ENCODE measurements around the gene SLC25A43. TPM values are rescaled to one million over a fixed set of nuclear protein-coding genes. Genes with fewer than 3 reads are reported as not detected.

SLC25A43 gene
- total RNA-seq, 1 experiment from 2014 or later: 13.4 TPM

DNA sequence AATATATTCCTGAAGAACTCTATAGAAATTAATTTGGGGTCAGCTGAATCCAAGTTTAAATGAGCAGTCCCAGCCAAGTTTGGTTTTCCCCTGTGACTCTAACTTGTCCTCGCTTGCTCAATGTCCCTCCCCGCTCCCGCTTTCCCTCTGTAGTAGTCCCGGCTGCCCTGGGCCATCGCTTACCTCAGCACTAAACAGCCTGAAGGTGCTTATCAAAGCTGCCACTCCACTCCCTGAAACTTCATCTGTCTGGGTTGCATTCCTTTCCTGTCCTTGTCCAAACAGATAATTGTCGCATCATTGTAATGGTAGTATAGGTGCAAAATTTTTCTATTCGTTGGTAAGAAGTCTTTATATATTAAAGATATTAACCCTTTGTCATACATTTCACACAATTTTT is 12.8 kb downstream of the SLC25A43 start:
- Histone ChIP-seq H3K27me3 (replicated peaks; ENCODE audit: control insufficient read depth, insufficient read depth, low read length) (no peaks in the 10 kb centered on the region), H3K36me3 (ENCODE audit: control insufficient read depth, insufficient read depth, low read length) (no peaks in the 10 kb centered on the region), H3K4me3 (ENCODE audit: low read depth, low read length) (no peak overlapping the region), H3K4me1 (peaks cover 21% of the 10 kb centered on the region), H3K9me3 (no peaks in the 10 kb centered on the region)
- DNase-seq: peak; percentile 59 to 61
- TF ChIP-seq, protein P1, sequence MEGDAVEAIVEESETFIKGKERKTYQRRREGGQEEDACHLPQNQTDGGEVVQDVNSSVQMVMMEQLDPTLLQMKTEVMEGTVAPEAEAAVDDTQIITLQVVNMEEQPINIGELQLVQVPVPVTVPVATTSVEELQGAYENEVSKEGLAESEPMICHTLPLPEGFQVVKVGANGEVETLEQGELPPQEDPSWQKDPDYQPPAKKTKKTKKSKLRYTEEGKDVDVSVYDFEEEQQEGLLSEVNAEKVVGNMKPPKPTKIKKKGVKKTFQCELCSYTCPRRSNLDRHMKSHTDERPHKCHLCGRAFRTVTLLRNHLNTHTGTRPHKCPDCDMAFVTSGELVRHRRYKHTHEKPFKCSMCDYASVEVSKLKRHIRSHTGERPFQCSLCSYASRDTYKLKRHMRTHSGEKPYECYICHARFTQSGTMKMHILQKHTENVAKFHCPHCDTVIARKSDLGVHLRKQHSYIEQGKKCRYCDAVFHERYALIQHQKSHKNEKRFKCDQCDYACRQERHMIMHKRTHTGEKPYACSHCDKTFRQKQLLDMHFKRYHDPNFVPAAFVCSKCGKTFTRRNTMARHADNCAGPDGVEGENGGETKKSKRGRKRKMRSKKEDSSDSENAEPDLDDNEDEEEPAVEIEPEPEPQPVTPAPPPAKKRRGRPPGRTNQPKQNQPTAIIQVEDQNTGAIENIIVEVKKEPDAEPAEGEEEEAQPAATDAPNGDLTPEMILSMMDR (IDR thresholded peaks at IDR 0.05; ENCODE audit: insufficient read depth in 1 of 2, low read depth in 1 of 2, low read length in 1 of 2, severe bottlenecking in 1 of 2, unreplicated experiment in 1 of 2): no peak
- intact Hi-C loops (cut with micrococcal nuclease; ENCODE audit: unreplicated experiment): loop anchor here (10.0 kb wide), 1 partner anchor 117 kb away; no protein-coding TSS in a partner anchor
- no TSS peak for BruUV-seq (replicated peaks)
- Mint-ChIP-seq H3K4me1 (ENCODE audit: low read depth, unreplicated experiment) (peaks cover 12% of the 10 kb centered on the region), H3K27me3 (ENCODE audit: insufficient read depth, unreplicated experiment) (no peaks in the 10 kb centered on the region), H3K9me3 (ENCODE audit: unreplicated experiment) (no peaks in the 10 kb centered on the region), H3K4me3 (ENCODE audit: unreplicated experiment) (peak overlapping the region; percentile 49), H3K36me3 (ENCODE audit: insufficient read depth, unreplicated experiment) (peaks cover 18% of the 10 kb centered on the region), H3K27ac (ENCODE audit: unreplicated experiment) (peak overlapping the region; percentile 86)
- CTCF ChIA-PET: no interaction called here
- POLR2A ChIA-PET: interaction anchor here (0.5 kb wide), 1 partner anchor 11 kb away, joined by 7 read pairs; no protein-coding TSS in a partner anchor

- TF ChIP-seq, protein P1 (IDR thresholded peaks at IDR 0.05; ENCODE audit: insufficient read depth in 1 of 2, low read depth in 1 of 2, low read length in 1 of 2, severe bottlenecking in 1 of 2, unreplicated experiment in 1 of 2): no peak
- peaks cover 12% of the 10 kb centered on the region; the same call in 1 of the 2 replicates for H3K4me1 ChIP-seq
- POLR2A ChIA-PET: no interaction called here
- no peaks in the 10 kb centered on the region for H3K9me3 Mint-ChIP-seq (ENCODE audit: unreplicated experiment)
- CTCF ChIA-PET: interaction anchor here (2.8 kb wide), 1 partner anchor 95 kb away, joined by 16 read pairs; no protein-coding TSS in a partner anchor
- no peak overlapping the region for H3K4me3 Mint-ChIP-seq (ENCODE audit: unreplicated experiment)
- H3K27me3 Mint-ChIP-seq (ENCODE audit: insufficient read depth, unreplicated experiment): no peaks in the 10 kb centered on the region
- H3K27me3 ChIP-seq (replicated peaks; ENCODE audit: control insufficient read depth, insufficient read depth, low read length): no peaks in the 10 kb centered on the region
- peaks cover 13% of the 10 kb centered on the region for H3K4me1 Mint-ChIP-seq (ENCODE audit: low read depth, unreplicated experiment)
- no TSS peak for BruUV-seq (replicated peaks)
- H3K27ac Mint-ChIP-seq (ENCODE audit: unreplicated experiment): no peak overlapping the region
- no peaks in the 10 kb centered on the region for H3K36me3 ChIP-seq (ENCODE audit: control insufficient read depth, insufficient read depth, low read length)
- intact Hi-C loops (cut with micrococcal nuclease; ENCODE audit: unreplicated experiment): loop anchor here (10.0 kb wide), 1 partner anchor 123 kb away; no protein-coding TSS in a partner anchor
- H3K4me3 ChIP-seq (ENCODE audit: low read depth, low read length): no peak overlapping the region
- H3K36me3 Mint-ChIP-seq (ENCODE audit: insufficient read depth, unreplicated experiment): peaks cover 9% of the 10 kb centered on the region
- no peak for DNase-seq
- H3K9me3 ChIP-seq: no peaks in the 10 kb centered on the region
Measured at GRCh38 chrX:119417376-119417775, 18.2 kb downstream of the SLC25A43 start.

- no peak overlapping the region for H3K4me3 Mint-ChIP-seq (ENCODE audit: unreplicated experiment)
- H3K9me3 Mint-ChIP-seq (ENCODE audit: unreplicated experiment): no peaks in the 10 kb centered on the region
- POLR2A ChIA-PET: no interaction called here
- Histone ChIP-seq H3K9me3 (no peaks in the 10 kb centered on the region), H3K27me3 (replicated peaks; ENCODE audit: control insufficient read depth, insufficient read depth, low read length) (no peaks in the 10 kb centered on the region), H3K4me1 (peaks cover 12% of the 10 kb centered on the region; the same call in 1 of the 2 replicates), H3K4me3 (ENCODE audit: low read depth, low read length) (no peak overlapping the region), H3K36me3 (ENCODE audit: control insufficient read depth, insufficient read depth, low read length) (no peaks in the 10 kb centered on the region)
- BruUV-seq (replicated peaks): no TSS peak
- H3K36me3 Mint-ChIP-seq (ENCODE audit: insufficient read depth, unreplicated experiment): peaks cover 10% of the 10 kb centered on the region
- no peaks in the 10 kb centered on the region for H3K27me3 Mint-ChIP-seq (ENCODE audit: insufficient read depth, unreplicated experiment)
- DNase-seq: peak in 1 of 2 experiments; percentile 11
- H3K4me1 Mint-ChIP-seq (ENCODE audit: low read depth, unreplicated experiment): peaks cover 14% of the 10 kb centered on the region
- CTCF ChIA-PET: interaction anchor here (1.0 to 2.8 kb wide), 2 partner anchors 94 to 340 kb away, joined by 4 to 16 read pairs; partner anchors contain the start of gene SOWAHD
- no peak overlapping the region for H3K27ac Mint-ChIP-seq (ENCODE audit: unreplicated experiment)
- intact Hi-C loops (cut with micrococcal nuclease; ENCODE audit: unreplicated experiment): loop anchor here (2.0 to 10.0 kb wide), 2 partner anchors 95 to 123 kb away; no protein-coding TSS in a partner anchor
- TF ChIP-seq, protein P1 (IDR thresholded peaks at IDR 0.05; ENCODE audit: insufficient read depth in 1 of 2, low read depth in 1 of 2, low read length in 1 of 2, severe bottlenecking in 1 of 2, unreplicated experiment in 1 of 2): peak in 1 of 2 experiments; percentile 44
Measured at GRCh38 chrX:119417842-119418241, 18.7 kb downstream of the SLC25A43 start.

All from Caco-2 (cell line).